Coronary artery (tissue), 2 donors: ENCODE data around the gene RASAL1.

ENCODE experiments used
- DNase-seq: peaks from one replicate; pipeline ENCODE4 v3.0.0-alpha.2; 2017; ENCODE audit warnings: low spot score
- H3K27ac ChIP-seq, 2 donors: fragments of 200-600 bp; sonication (generic); one replicate each; pipeline ENCODE4 v1.5.1; 2016 to 2019
- H3K4me3 ChIP-seq: fragments of 200-600 bp; sonication (generic); 2 replicates; pipeline ENCODE4 v1.5.1; 2016; ENCODE audit warnings: mild to moderate bottlenecking, moderate library complexity
- TF ChIP-seq, protein P1 (sequence below): fragments of 200-600 bp; sonication (generic); IDR thresholded peaks from one replicate; pipeline ENCODE4 v1.5.1; 2019; ENCODE audit warnings: antibody characterized with exemption

Gene RASAL1

DNA sequence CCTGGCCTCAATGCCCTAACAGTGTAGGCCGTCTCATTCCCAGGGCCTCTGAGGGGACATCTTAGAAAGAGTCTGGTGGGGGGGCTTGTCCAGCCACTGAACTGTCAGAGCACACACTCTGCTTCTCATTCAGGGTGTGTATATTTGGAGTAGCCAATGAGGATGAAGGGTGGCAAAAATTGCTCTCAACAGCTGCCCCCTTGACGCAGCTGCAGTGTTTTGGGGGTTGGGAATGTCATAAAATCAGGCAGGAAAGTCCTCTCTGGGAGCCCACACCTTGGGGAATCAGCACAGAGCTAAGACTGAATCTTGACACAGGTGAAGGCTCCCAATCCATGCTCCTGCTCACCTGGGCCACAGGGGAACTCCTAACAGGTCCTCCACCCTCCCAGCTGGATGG lies 1.5 kb downstream of the RASAL1 start:
- no peak overlapping the region for H3K27ac ChIP-seq
- no peak overlapping the region for H3K4me3 ChIP-seq
- TF ChIP-seq, protein P1, sequence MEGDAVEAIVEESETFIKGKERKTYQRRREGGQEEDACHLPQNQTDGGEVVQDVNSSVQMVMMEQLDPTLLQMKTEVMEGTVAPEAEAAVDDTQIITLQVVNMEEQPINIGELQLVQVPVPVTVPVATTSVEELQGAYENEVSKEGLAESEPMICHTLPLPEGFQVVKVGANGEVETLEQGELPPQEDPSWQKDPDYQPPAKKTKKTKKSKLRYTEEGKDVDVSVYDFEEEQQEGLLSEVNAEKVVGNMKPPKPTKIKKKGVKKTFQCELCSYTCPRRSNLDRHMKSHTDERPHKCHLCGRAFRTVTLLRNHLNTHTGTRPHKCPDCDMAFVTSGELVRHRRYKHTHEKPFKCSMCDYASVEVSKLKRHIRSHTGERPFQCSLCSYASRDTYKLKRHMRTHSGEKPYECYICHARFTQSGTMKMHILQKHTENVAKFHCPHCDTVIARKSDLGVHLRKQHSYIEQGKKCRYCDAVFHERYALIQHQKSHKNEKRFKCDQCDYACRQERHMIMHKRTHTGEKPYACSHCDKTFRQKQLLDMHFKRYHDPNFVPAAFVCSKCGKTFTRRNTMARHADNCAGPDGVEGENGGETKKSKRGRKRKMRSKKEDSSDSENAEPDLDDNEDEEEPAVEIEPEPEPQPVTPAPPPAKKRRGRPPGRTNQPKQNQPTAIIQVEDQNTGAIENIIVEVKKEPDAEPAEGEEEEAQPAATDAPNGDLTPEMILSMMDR = no peak
- DNase-seq = no peak

DNA sequence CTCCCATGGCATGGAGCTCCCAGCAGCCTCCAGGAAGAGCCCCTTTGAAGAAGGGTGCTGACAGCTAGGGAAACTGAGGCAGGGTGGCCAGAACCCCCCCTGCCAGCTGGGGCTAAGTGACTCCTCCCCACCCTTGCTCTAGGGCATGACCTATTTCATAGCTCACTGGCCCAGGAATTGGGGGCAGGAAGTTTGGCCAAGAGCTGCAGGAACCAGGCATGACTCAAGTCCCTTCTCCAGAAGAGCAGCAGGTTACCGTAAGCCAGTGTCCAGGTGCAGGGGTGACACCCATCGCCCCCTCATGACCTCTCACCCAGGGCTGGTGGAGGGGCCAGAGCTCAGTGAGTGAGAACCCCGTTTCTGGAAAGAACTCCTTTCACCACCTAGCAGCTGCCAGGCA lies 1.9 kb downstream of the RASAL1 start:
- TF ChIP-seq, protein P1 = no peak
- no peak overlapping the region for H3K4me3 ChIP-seq
- DNase-seq = no peak
- no peak overlapping the region for H3K27ac ChIP-seq

DNA sequence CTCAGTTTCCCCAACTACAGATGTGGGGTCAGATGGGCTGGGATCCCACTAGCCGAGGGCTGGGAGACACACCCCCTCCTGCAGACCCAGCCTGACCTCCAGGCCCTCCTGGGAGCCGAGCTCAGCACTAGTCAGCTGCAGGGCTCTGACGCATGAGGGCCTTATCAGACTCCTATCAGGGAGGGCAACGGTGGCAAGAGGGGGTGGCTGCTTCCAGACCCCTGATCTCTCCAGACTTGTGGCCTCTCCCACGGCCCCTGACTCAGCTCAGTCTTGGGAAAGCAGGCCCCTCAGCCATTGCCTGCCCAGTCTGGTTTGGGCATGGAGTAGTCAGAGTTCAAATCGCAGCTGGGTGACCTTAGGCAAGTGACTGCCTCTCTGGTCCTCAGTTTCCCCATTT lies 2.5 kb downstream of the RASAL1 start:
- H3K27ac ChIP-seq = no peak overlapping the region
- TF ChIP-seq, protein P1 = no peak
- no peak overlapping the region for H3K4me3 ChIP-seq
- DNase-seq = no peak

DNA sequence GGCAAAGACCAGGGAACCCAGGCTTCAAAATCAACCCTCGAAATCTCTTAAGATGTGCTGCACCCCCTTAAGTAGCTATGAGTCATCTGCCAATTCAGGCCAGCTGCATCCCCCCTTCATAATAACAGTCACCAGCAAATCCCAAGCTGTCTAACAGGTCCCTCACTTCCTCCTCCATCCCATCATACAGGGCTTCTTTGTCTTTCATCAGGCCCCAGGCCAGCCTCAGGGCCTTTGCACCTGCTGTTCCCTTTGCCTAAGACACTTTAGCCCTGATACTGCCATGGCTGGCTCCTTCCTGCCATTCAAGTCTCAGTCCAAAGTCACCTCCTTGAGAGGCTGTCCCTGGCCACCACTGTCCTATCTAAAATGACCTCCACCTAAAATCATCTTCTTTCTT lies 4.0 kb downstream of the RASAL1 start:
- H3K27ac ChIP-seq = no peak overlapping the region
- H3K4me3 ChIP-seq = no peak overlapping the region
- DNase-seq = no peak
- TF ChIP-seq, protein P1 = no peak

DNA sequence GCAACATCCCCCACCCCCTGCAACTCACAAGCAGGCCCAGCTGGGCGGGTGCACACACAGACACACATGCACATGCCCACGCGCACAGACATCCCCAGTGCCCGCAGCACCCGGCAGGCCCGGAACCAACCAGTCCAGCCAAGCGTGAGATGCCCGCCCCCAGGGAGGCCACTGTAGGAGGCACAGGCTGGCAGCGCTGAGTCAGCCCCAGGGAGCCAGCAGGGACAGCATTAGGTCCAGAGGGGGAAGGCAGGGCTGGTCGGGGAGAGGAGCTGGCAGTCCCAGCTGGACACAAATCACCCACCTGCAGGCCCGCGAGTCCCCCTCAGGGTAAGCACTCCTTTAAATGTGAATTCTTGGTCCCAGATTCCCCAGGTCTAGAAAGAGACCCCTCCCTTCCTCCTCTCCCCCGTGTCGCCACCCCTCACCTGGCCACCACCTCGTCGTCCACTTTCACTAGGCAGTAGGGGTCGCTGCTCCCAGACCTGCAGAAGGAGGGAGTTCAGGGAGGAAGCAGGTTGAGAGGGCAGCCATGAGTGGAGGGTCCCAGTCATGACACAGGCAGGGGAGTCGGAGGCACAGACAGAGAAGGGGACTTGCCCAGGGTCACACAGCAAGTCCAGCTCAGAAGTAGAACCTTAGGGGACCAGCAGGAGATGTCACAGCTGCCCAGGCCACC lies 5.0 kb downstream of the RASAL1 start:
- TF ChIP-seq, protein P1 = no peak
- Histone ChIP-seq H3K27ac (no peak overlapping the region), H3K4me3 (no peak overlapping the region)
- no peak for DNase-seq

DNA sequence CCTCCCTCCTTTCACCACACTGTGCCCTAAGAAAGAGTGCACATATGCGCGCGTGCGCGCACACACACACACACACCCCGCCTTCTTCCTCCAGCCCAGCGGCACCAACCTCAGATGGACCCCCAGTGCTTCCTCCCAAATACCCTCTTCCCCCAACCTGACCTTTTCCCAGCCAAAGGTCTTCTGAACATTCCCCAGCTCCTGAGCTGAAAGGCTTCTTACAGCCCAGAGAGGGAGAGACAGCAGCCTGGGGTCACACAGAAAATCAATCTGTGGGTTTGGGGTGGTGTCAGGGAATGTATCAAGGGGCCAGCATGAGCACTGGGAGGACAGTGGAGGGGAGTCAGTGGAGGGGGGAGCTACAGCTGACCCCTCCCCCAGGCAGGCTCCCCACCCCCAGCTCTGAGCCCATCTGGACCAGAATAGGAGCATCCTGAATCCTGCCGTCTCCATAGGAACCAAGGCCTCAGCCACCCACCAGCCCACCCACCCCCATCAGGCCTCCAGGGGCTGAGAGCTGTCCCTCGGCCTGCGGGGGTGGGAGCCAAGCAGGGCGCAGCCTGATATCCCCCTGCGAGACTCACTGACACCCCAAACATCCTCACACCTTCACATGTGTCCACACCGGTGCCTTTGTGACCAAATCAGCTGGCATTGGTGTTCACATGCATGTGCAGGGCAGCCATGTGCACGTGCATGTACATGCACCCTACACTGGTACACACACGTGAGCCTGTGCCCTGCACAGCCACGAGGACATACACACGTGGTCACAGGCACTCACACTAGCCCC lies 5.7 kb downstream of the RASAL1 start:
- H3K4me3 ChIP-seq = no peak overlapping the region
- TF ChIP-seq, protein P1 = no peak
- no peak overlapping the region for H3K27ac ChIP-seq
- no peak for DNase-seq
